ENCODE data around the gene DYNC1H1. TPM values are rescaled to one million over a fixed set of nuclear protein-coding genes. Genes with fewer than 3 reads are reported as not detected.

Gene DYNC1H1
- total and polyA plus RNA-seq, 2 of the 13 experiments (the other 11 are each of a cell fraction or from before 2014, with no cell fraction given), result 74.4 to 239 TPM

GRCh38 chr14:101964297-101965180, at the start of gene DYNC1H1 (continued):
- no peak for TF ChIP-seq USF2 (IDR thresholded peaks at IDR 0.05; ENCODE audit: low read depth, low read length)
- TF ChIP-seq USF2 (CRISPR knock-in tag; IDR thresholded peaks at IDR 0.05; ENCODE audit: borderline replicate concordance), result no peak; the same call in 1 of the 2 replicates
- TF ChIP-seq SNAPC4 (CRISPR knock-in tag; IDR thresholded peaks at IDR 0.05), result no peak; the same call in 1 of the 2 replicates
- no peak for TF ChIP-seq TFAP4 (IDR thresholded peaks at IDR 0.05; ENCODE audit: borderline replicate concordance, low read depth)
- TF ChIP-seq HOXA7 (CRISPR knock-in tag; IDR thresholded peaks at IDR 0.05), result no peak
- TF ChIP-seq TFDP1 (CRISPR knock-in tag; IDR thresholded peaks at IDR 0.05; ENCODE audit: borderline replicate concordance), result peak; percentile 35; the same call in 1 of the 2 replicates
- TF ChIP-seq ZBTB14 (CRISPR knock-in tag; IDR thresholded peaks at IDR 0.05), result peak; percentile 43; the same call in 1 of the 2 replicates
- TF ChIP-seq MXD4 (CRISPR knock-in tag; IDR thresholded peaks at IDR 0.05), result no peak; the same call in 1 of the 2 replicates
- TF ChIP-seq WIZ (CRISPR knock-in tag; IDR thresholded peaks at IDR 0.05), result peak; percentile 48; the same call in 1 of the 2 replicates
- 0 out of 2 replicates have a peak, but pooled peaks have one; percentile 28 for TF ChIP-seq ZNF503 (CRISPR knock-in tag; IDR thresholded peaks at IDR 0.05)
- 0 out of 2 replicates have a peak, but pooled peaks have one; percentile 34 for TF ChIP-seq ZNF33B (CRISPR knock-in tag; IDR thresholded peaks at IDR 0.05)
- TF ChIP-seq TBX2 (CRISPR knock-in tag; IDR thresholded peaks at IDR 0.05; ENCODE audit: borderline replicate concordance), result peak; percentile 27; the same call in 1 of the 2 replicates
- no peak for TF ChIP-seq ZNF292 (CRISPR knock-in tag; IDR thresholded peaks at IDR 0.05; ENCODE audit: borderline replicate concordance, low read depth)
- peak; percentile 79; the same call in 1 of the 2 replicates for TF ChIP-seq KMT2A (CRISPR knock-in tag; IDR thresholded peaks at IDR 0.05)
